Erythroblast (primary cell): ENCODE results near the gene PAPOLA.

ENCODE experiments used
- GATA1 ChIP-seq: IDR thresholded peaks from 2 replicates; pipeline ENCODE4 v1.6.1; 2011; ENCODE audit warnings: low read depth, mild to moderate bottlenecking, control low read depth, low read length, moderate library complexity
- POLR2A ChIP-seq: IDR thresholded peaks from 2 replicates; pipeline ENCODE4 v1.6.1; 2011; ENCODE audit warnings: mild to moderate bottlenecking, low read length

DNA sequence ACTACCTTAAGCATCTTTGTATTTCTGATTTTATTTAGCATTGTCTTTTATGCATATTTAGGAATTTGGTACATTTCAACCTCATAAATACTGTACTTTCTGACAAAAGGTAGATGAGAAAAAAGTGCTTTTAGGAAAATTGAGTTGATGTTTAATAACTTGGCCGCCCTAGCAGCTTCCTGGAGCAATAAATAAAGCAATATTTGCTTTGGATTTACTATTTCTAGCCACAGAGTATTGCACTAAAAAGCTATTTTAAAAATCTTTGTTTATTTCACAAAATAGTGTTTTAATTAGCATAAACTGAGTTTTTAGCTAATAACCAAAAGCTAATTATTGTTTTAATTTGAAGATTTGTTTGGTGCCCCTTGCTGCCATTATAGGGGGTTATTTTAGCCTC, 9.5 kb downstream of the PAPOLA start:
- no peak for TF ChIP-seq POLR2A
- TF ChIP-seq GATA1: no peak
